ENCODE results near the gene CATSPERE. TPM values are rescaled to one million over a fixed set of nuclear protein-coding genes. Genes with fewer than 3 reads are reported as not detected.

CATSPERE gene
- total and polyA plus RNA-seq, 2 donors (not counting 3 experiments of a cell fraction or from before 2014, with no cell fraction given) = 0.61 to 1.9 TPM

DNA sequence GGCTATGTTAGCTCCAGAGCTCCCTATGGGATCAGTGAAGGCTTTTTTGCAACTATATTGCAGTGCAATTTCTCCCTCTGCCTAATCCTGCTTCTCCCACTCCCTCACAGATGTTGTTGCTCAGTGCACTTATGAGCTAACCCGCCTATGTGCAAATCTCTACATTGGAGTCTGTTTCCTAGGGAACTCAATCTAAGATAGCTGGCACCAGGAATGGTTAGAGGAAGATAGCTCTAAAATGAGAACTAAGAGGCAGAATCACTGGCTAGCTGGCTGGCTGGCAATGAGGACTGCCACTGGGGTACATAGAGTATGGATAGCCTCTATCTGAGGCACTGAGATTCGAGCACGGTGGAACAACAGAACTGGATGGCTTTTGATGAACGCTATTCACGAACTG is 48.9 kb upstream of the CATSPERE start:
- Histone ChIP-seq H3K79me2 (ENCODE audit: control insufficient read depth, insufficient read depth, low read length) (peaks cover 7% of the 10 kb centered on the region), H4K20me1 (replicated peaks; ENCODE audit: control insufficient read depth, extremely low read depth, insufficient read depth, low read length) (no peaks in the 10 kb centered on the region), H3K36me3 (ENCODE audit: control insufficient read depth in 2 of 2, extremely low read depth in 1 of 2, insufficient read depth in 2 of 2, low read length in 2 of 2) (peaks cover 41 to 42% of the 10 kb centered on the region in 2 experiments), H3K4me1 (ENCODE audit: control insufficient read depth, extremely low read depth, insufficient read depth, low read length) (no peaks in the 10 kb centered on the region), H2AFZ (ENCODE audit: low read depth, low read length) (no peak overlapping the region), H3K9me3 (replicated peaks; ENCODE audit: control insufficient read depth, insufficient read depth, low read length) (no peaks in the 10 kb centered on the region), H3K4me2 (ENCODE audit: insufficient read depth, low read length) (no peak overlapping the region), H3K27me3 (ENCODE audit: control insufficient read depth in 2 of 2, insufficient read depth in 2 of 2, low read length in 2 of 2) (no peaks in the 10 kb centered on the region), H3K27ac (ENCODE audit: insufficient read depth, low read depth, low read length) (no peak overlapping the region), H3K9ac (replicated peaks; ENCODE audit: extremely low read depth, insufficient read depth, low read length) (no peak overlapping the region), H3K4me3 (replicated peaks in 1 of 3; ENCODE audit: insufficient read depth in 1 of 3, low read depth in 1 of 3, low read length in 3 of 3) (no peak overlapping the region), H3K9me1 (replicated peaks; ENCODE audit: control insufficient read depth, extremely low read depth, insufficient read depth, low read length) (no peaks in the 10 kb centered on the region)
- BruUV-seq (replicated peaks) = no TSS peak
- DNase-seq (ENCODE audit: low read depth, low spot score) (no peak), FAIRE-seq (no peak)
- intact Hi-C loops (cut with micrococcal nuclease) = no loop called here
- ChIA-PET CTCF (interaction anchor here (0.8 to 1.6 kb wide), 2 partner anchors 11 to 113 kb away, joined by 3 read pairs; no protein-coding TSS in a partner anchor), POLR2A (no interaction called here)
- TF ChIP-seq POLR2AphosphoS5 (IDR thresholded peaks at IDR 0.05; ENCODE audit: insufficient read depth, low read depth, low read length) (no peak), GATA2 (IDR thresholded peaks at IDR 0.05; ENCODE audit: insufficient read depth, insufficient read length, low read depth, low read length) (no peak), EZH2 (IDR thresholded peaks at IDR 0.05; ENCODE audit: borderline replicate concordance, low read depth, low read length, severe bottlenecking) (no peak), JUN (IDR thresholded peaks at IDR 0.05; ENCODE audit: borderline replicate concordance, insufficient read depth, insufficient read length, low read depth) (no peak), FOS (IDR thresholded peaks at IDR 0.05; ENCODE audit: borderline replicate concordance, insufficient read depth, low read length) (no peak)
- TF ChIP-seq, protein P1, sequence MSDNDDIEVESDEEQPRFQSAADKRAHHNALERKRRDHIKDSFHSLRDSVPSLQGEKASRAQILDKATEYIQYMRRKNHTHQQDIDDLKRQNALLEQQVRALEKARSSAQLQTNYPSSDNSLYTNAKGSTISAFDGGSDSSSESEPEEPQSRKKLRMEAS (IDR thresholded peaks at IDR 0.05; ENCODE audit: insufficient read depth, insufficient read length) = no peak
- dilution Hi-C loops (cut with MboI; ENCODE audit: extremely low pct_ligation_motif_present, low sequenced_read_pairs) = no loop called here

DNA sequence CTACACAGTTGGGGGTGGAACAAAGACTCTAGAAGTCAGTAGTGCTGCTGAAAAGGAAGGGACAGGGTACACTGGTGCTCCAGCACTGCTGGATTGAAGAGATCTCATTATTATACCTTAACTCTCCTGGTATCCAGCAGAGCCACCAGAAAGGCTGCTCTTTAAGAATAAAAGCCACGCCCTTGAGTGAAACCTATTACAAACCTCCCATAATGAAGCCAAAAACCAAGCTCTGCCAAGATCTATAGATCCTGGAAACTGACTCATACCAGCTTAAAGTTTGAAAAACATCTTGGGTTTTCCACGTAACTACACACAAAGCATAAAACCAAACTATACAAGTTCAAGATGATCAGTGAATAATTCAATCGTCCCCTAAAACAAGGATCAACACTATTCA is 47.3 kb upstream of the CATSPERE start:
- H3K27me3 ChIP-seq (ENCODE audit: control insufficient read depth in 2 of 2, insufficient read depth in 2 of 2, low read length in 2 of 2) = no peaks in the 10 kb centered on the region
- no peaks in the 10 kb centered on the region for H3K4me1 ChIP-seq (ENCODE audit: control insufficient read depth, extremely low read depth, insufficient read depth, low read length)
- H3K4me3 ChIP-seq (replicated peaks in 1 of 3; ENCODE audit: insufficient read depth in 1 of 3, low read depth in 1 of 3, low read length in 3 of 3) = no peak overlapping the region
- dilution Hi-C loops (cut with MboI; ENCODE audit: extremely low pct_ligation_motif_present, low sequenced_read_pairs) = no loop called here
- intact Hi-C loops (cut with micrococcal nuclease) = loop anchor here (1.0 kb wide), 1 partner anchor 112 kb away; no protein-coding TSS in a partner anchor
- ChIA-PET CTCF (interaction anchor here (1.1 to 2.4 kb wide), 12 partner anchors 11 to 1070 kb away, joined by 3 to 22 read pairs (median 11); partner anchors contain the start of gene ADSS2), POLR2A (no interaction called here)
- H2AFZ ChIP-seq (ENCODE audit: low read depth, low read length) = no peak overlapping the region
- no peak overlapping the region for H3K4me2 ChIP-seq (ENCODE audit: insufficient read depth, low read length)
- no TSS peak for BruUV-seq (replicated peaks)
- no peaks in the 10 kb centered on the region for H4K20me1 ChIP-seq (replicated peaks; ENCODE audit: control insufficient read depth, extremely low read depth, insufficient read depth, low read length)
- peaks cover 7% of the 10 kb centered on the region for H3K79me2 ChIP-seq (ENCODE audit: control insufficient read depth, insufficient read depth, low read length)
- peaks cover 45 to 49% of the 10 kb centered on the region in 2 experiments for H3K36me3 ChIP-seq (ENCODE audit: control insufficient read depth in 2 of 2, extremely low read depth in 1 of 2, insufficient read depth in 2 of 2, low read length in 2 of 2)
- FAIRE-seq (no peak), DNase-seq (ENCODE audit: low read depth, low spot score) (no peak)
- H3K9me1 ChIP-seq (replicated peaks; ENCODE audit: control insufficient read depth, extremely low read depth, insufficient read depth, low read length) = no peaks in the 10 kb centered on the region
- no peak overlapping the region for H3K27ac ChIP-seq (ENCODE audit: insufficient read depth, low read depth, low read length)
- TF ChIP-seq, protein P1 (IDR thresholded peaks at IDR 0.05; ENCODE audit: insufficient read depth, insufficient read length) = no peak
- TF ChIP-seq EZH2 (IDR thresholded peaks at IDR 0.05; ENCODE audit: borderline replicate concordance, low read depth, low read length, severe bottlenecking) = no peak
- TF ChIP-seq POLR2AphosphoS5 (IDR thresholded peaks at IDR 0.05; ENCODE audit: insufficient read depth, low read depth, low read length) = no peak
- TF ChIP-seq GATA2 (IDR thresholded peaks at IDR 0.05; ENCODE audit: insufficient read depth, insufficient read length, low read depth, low read length) = no peak
- TF ChIP-seq JUN (IDR thresholded peaks at IDR 0.05; ENCODE audit: borderline replicate concordance, insufficient read depth, insufficient read length, low read depth) = no peak
- no peak overlapping the region for H3K9ac ChIP-seq (replicated peaks; ENCODE audit: extremely low read depth, insufficient read depth, low read length)
- H3K9me3 ChIP-seq (replicated peaks; ENCODE audit: control insufficient read depth, insufficient read depth, low read length) = no peaks in the 10 kb centered on the region

All from endothelial cell of umbilical vein (primary cell).